GM18873 (cell line): ENCODE results near the gene TTC9B.
A peak's percentile ranks its signal among the peaks of the same experiment; 100 is the strongest.

Experiments
- ATAC-seq: cut with Tn5 transposase; IDR thresholded peaks from one replicate; pipeline ENCODE4 v1.9.1; 2021; ENCODE audit warnings: mild to moderate bottlenecking, moderate library complexity, moderate number of reproducible peaks; ENCODE audit not compliant: unreplicated experiment, low FRiP score

The TTC9B gene

GRCh38 chr19:40216777-40217026 is 1.5 kb downstream of the TTC9B start:
- ATAC-seq: no peak

- no peak for ATAC-seq
Measured at GRCh38 chr19:40216013-40216776, 2.0 kb downstream of the TTC9B start.

GRCh38 chr19:40214936-40215335 is 3.2 kb downstream of the TTC9B start:
- no peak for ATAC-seq

DNA sequence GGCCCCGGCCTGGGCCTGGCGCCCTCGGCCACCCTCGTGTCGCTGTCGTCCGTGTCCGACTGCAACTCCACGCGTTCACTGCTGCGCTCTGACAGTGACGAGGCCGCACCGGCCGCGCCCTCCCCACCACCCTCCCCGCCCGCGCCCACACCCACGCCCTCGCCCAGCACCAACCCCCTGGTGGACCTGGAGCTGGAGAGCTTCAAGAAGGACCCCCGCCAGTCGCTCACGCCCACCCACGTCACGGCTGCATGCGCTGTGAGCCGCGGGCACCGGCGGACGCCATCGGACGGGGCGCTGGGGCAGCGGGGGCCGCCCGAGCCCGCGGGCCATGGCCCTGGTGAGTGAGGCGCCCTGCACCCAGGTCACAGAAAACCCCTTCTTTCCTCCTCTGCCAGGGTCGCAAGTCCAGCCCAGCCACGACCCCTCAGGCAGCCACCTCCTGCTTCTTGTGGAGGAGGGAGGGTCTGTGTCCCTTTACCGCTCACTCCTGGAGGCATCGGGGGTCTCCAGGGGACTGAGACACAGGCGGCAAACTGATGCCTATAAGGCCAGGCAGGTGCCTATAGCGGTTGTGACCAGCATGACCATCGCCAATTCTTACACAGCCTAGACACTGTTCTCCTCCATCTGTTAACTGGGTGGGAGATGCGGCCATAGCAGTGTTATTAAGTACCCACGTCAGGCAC is 4.2 kb downstream of the TTC9B start:
- ATAC-seq: no peak

GRCh38 chr19:40213251-40213829 is 4.8 kb downstream of the TTC9B start:
- ATAC-seq: no peak

DNA sequence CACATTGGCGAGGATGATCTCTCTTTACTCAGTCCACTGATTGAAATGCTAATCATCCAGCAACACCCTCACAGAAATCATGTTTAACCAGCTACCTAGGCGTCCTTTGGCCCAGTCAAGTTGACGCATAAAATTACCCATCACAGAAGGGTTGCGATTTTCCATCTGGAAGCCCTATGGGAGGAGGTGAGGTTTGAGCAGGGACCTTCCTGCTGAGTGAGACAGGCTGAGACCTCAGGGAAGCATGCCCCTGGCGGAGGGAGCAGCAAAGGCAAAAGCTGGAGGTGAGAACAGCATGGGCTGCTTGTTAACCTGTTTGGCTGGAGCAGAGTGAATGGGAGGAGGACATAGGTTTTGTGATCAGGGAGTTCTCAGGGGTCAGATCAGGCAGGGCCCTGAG is 7.3 kb downstream of the TTC9B start:
- ATAC-seq: no peak

- ATAC-seq: no peak
Measured at GRCh38 chr19:40208602-40209001, 9.6 kb downstream of the TTC9B start.

- no peak for ATAC-seq
Measured at GRCh38 chr19:40205760-40206159, 12.4 kb downstream of the TTC9B start.

DNA sequence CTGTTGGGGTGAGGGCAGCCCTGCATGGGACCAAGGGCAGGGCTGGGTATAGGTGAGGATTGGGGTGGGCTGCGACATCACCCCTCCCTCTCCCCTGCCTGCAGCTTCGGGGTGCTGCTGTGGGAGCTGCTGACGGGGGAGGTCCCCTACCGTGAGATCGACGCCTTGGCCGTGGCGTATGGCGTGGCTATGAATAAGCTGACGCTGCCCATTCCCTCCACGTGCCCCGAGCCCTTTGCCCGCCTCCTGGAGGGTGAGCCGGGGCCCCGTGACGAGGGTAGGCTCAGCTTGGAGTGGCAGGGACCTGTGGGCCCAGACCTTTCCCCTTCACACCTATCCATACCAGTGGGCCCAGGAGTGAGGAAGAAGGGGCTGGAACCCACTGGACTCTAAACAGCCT is 13.8 kb downstream of the TTC9B start:
- ATAC-seq: no peak

DNA sequence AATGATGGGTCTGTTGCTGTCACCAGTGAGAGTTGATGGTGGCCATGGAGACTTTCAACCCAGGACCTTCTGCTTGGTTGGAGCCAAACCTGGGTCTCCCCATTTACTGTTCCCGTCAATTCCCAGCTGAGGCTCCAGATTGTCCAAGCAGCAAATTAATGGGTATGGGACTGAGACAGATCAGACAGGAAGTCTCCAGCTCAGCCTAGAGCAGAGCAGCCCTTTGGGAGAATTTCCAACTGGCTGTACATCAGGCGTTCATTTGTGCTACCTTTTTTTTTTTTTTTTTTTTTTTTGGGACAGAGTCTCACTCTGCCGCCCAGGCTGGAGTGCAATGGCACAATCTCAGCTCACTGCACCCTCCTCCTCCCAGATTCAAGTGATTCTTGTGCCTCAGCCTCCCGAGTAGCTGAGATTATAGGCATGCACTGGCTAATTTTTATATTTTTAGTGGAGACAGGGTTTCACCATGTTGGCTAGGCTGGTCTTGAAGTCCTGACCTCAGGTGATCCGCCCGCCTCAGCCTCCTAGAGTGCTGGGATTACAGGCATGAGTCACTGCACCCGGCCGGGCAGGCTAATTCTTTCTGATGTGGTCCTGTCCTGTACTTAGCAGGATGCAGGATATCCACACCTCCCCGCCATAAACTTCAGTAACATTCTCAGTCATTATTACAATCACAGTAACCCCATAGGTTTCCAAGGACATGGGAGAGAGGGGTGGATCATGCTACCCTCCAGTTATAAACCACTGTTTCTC is 17.7 kb downstream of the TTC9B start:
- ATAC-seq: no peak

- ATAC-seq: no peak
Measured at GRCh38 chr19:40198272-40198990, 19.8 kb downstream of the TTC9B start.

DNA sequence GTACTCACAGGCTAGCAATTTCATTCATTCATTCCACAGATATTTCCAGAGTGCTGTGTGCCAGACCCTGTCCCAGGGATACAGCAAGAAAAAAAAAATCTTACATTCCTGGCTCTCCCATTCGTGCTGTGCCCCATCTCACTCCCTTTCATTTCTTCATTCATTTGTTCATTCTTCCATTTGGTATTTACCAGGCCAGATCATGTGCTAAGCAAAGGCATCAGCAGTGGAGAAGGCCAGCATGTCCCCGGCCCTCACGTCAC is 24.7 kb downstream of the TTC9B start:
- ATAC-seq: no peak

DNA sequence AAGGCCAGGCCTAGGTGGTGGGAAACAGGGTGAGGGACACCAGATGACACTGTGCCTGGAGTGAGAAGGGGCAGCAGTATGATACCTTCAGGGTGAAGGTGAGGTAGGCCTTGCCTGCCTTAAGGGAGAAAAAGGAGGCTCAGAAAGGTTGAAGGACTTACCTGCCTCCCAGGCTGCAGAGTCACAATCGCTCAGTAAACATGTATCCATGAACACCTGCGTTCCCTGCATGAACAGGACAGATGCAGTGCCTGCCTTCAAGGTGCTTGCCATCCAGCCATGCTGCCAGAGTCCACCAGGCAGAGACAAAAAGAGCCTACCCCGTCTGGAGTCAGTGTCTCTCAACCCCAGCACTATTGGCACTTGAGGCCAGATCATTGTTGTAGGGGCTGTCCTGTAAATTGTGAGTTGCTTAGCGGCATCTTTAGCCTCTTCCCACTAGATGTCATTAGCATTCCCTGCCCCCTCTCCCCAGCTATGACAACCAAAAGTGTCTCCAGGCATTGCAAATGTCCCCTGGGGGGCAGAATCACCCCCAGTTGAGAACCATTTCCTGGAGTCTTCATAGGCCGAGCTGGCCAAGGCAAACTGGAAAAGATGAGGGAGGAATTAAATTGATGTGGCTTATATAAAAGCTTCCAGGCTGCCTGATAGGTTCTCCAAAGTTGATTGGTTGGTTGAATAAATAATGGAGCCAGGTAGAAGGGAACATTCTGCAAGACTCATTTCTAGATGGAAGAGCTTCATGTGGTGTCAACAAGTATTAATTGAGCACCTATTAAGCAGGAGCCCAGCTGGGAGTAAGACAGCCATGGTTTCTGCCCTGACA is 25.2 kb downstream of the TTC9B start:
- ATAC-seq: no peak

GRCh38 chr19:40191836-40192646 is 26.1 kb downstream of the TTC9B start:
- ATAC-seq: no peak

GRCh38 chr19:40190891-40191835 is 27.0 kb downstream of the TTC9B start, which contains the start of gene MAP3K10:
TSS of gene MAP3K10 (plus strand) at chr19:40191426. CDS start at chr19:40192032, 606 bp downstream.
- peak; percentile 57 for ATAC-seq

- ATAC-seq: no peak
Measured at GRCh38 chr19:40184273-40184672, 33.9 kb downstream of the TTC9B start.

DNA sequence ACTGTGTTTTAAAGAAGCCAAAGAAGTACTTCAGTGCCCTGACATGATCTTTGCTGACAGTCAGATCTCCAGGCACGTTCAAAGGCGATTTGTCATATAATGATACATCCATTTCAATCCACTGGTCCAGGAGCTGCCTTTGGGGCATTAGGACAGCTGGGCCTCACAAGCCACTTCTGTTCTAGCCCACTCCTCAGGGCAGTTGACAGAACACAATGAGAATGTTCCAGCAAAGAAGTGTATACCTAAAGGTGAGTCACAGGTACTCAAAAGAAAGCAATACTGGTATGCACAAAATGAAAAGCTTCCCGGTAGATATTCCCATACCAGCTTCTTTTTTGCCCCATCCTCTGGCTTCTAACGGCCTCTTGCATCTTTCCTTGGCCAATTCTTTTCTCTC is 39.4 kb downstream of the TTC9B start:
- ATAC-seq: no peak
